ENCODE data around the gene SFMBT2.

Gene SFMBT2

GRCh38 chr10:7377614-7378248 is 33.1 kb downstream of the SFMBT2 start:
- H3K9me3 Mint-ChIP-seq, result no peaks in the 10 kb centered on the region
- H3K36me3 Mint-ChIP-seq (ENCODE audit: low read depth), result peaks cover 63% of the 10 kb centered on the region
- peak overlapping the region; percentile 52 for H3K27ac Mint-ChIP-seq
- ATAC-seq, result peak; percentile 51
- no peak overlapping the region for H3K4me3 Mint-ChIP-seq
- H3K4me1 Mint-ChIP-seq, result peaks cover 31% of the 10 kb centered on the region
- DNase-seq, result no peak
- no peaks in the 10 kb centered on the region for H3K27me3 Mint-ChIP-seq

- Mint-ChIP-seq H3K4me1 (peaks cover 23% of the 10 kb centered on the region), H3K27ac (no peak overlapping the region), H3K27me3 (no peaks in the 10 kb centered on the region), H3K36me3 (ENCODE audit: low read depth) (peaks cover 64% of the 10 kb centered on the region), H3K4me3 (no peak overlapping the region), H3K9me3 (no peaks in the 10 kb centered on the region)
- DNase-seq, result no peak
- ATAC-seq, result no peak
Observed at GRCh38 chr10:7374795-7375194, 36.0 kb downstream of the SFMBT2 start.

- DNase-seq (no peak), ATAC-seq (no peak)
- Mint-ChIP-seq H3K4me3 (no peak overlapping the region), H3K27ac (peak overlapping the region; percentile 65), H3K4me1 (peaks cover 12% of the 10 kb centered on the region), H3K36me3 (ENCODE audit: low read depth) (peaks cover 60% of the 10 kb centered on the region), H3K27me3 (no peaks in the 10 kb centered on the region), H3K9me3 (no peaks in the 10 kb centered on the region)
Observed at GRCh38 chr10:7373039-7373438, 37.8 kb downstream of the SFMBT2 start.

GRCh38 chr10:7372504-7372903 is 38.3 kb downstream of the SFMBT2 start:
- H3K9me3 Mint-ChIP-seq, result no peaks in the 10 kb centered on the region
- H3K4me3 Mint-ChIP-seq, result no peak overlapping the region
- H3K27me3 Mint-ChIP-seq, result no peaks in the 10 kb centered on the region
- ATAC-seq, result no peak
- peak overlapping the region; percentile 65 for H3K27ac Mint-ChIP-seq
- H3K36me3 Mint-ChIP-seq (ENCODE audit: low read depth), result peaks cover 59% of the 10 kb centered on the region
- no peak for DNase-seq
- peaks cover 7% of the 10 kb centered on the region for H3K4me1 Mint-ChIP-seq

GRCh38 chr10:7370511-7370910 is 40.3 kb downstream of the SFMBT2 start:
- ATAC-seq (no peak), DNase-seq (no peak)
- Mint-ChIP-seq H3K27ac (no peak overlapping the region), H3K27me3 (no peaks in the 10 kb centered on the region), H3K36me3 (ENCODE audit: low read depth) (peaks cover 73% of the 10 kb centered on the region), H3K9me3 (no peaks in the 10 kb centered on the region), H3K4me1 (peaks cover 8% of the 10 kb centered on the region), H3K4me3 (no peak overlapping the region)

- ATAC-seq, result no peak
- DNase-seq, result no peak
- Mint-ChIP-seq H3K4me1 (peaks cover 26% of the 10 kb centered on the region), H3K4me3 (no peak overlapping the region), H3K36me3 (ENCODE audit: low read depth) (peaks cover 81% of the 10 kb centered on the region), H3K27ac (peak overlapping the region; percentile 46), H3K9me3 (peaks cover 7% of the 10 kb centered on the region), H3K27me3 (no peaks in the 10 kb centered on the region)
Observed at GRCh38 chr10:7365027-7365745, 45.6 kb downstream of the SFMBT2 start.

- ATAC-seq (peak; percentile 66), DNase-seq (no peak)
- H3K9me3 Mint-ChIP-seq, result peaks cover 7% of the 10 kb centered on the region
- peaks cover 84% of the 10 kb centered on the region for H3K36me3 Mint-ChIP-seq (ENCODE audit: low read depth)
- peaks cover 23% of the 10 kb centered on the region for H3K4me1 Mint-ChIP-seq
- no peak overlapping the region for H3K4me3 Mint-ChIP-seq
- H3K27me3 Mint-ChIP-seq, result no peaks in the 10 kb centered on the region
- H3K27ac Mint-ChIP-seq, result peak overlapping the region; percentile 46
Observed at GRCh38 chr10:7364474-7364873, 46.4 kb downstream of the SFMBT2 start.

- Mint-ChIP-seq H3K36me3 (ENCODE audit: low read depth) (peaks cover 91% of the 10 kb centered on the region), H3K27ac (peak overlapping the region; percentile 46), H3K4me1 (peaks cover 23% of the 10 kb centered on the region), H3K9me3 (peaks cover 9% of the 10 kb centered on the region), H3K4me3 (no peak overlapping the region), H3K27me3 (no peaks in the 10 kb centered on the region)
- DNase-seq (no peak), ATAC-seq (no peak)
Observed at GRCh38 chr10:7363700-7364099, 47.1 kb downstream of the SFMBT2 start.

GRCh38 chr10:7362471-7362870 is 48.4 kb downstream of the SFMBT2 start:
- DNase-seq (no peak), ATAC-seq (no peak)
- peaks cover 13% of the 10 kb centered on the region for H3K9me3 Mint-ChIP-seq
- H3K27me3 Mint-ChIP-seq, result no peaks in the 10 kb centered on the region
- H3K27ac Mint-ChIP-seq, result no peak overlapping the region
- H3K4me3 Mint-ChIP-seq, result no peak overlapping the region
- H3K36me3 Mint-ChIP-seq (ENCODE audit: low read depth), result peaks cover 90% of the 10 kb centered on the region
- H3K4me1 Mint-ChIP-seq, result peaks cover 23% of the 10 kb centered on the region

- H3K36me3 Mint-ChIP-seq (ENCODE audit: low read depth), result peaks cover 86% of the 10 kb centered on the region
- no peak overlapping the region for H3K27ac Mint-ChIP-seq
- DNase-seq, result no peak
- ATAC-seq, result no peak
- H3K4me3 Mint-ChIP-seq, result no peak overlapping the region
- H3K4me1 Mint-ChIP-seq, result peaks cover 27% of the 10 kb centered on the region
- H3K27me3 Mint-ChIP-seq, result no peaks in the 10 kb centered on the region
- peaks cover 13% of the 10 kb centered on the region for H3K9me3 Mint-ChIP-seq
Observed at GRCh38 chr10:7361316-7361715, 49.5 kb downstream of the SFMBT2 start.

GRCh38 chr10:7359954-7360353 is 50.9 kb downstream of the SFMBT2 start:
- H3K9me3 Mint-ChIP-seq, result peaks cover 13% of the 10 kb centered on the region
- H3K27ac Mint-ChIP-seq, result no peak overlapping the region
- DNase-seq (no peak), ATAC-seq (no peak)
- H3K27me3 Mint-ChIP-seq, result no peaks in the 10 kb centered on the region
- H3K4me1 Mint-ChIP-seq, result peaks cover 27% of the 10 kb centered on the region
- H3K36me3 Mint-ChIP-seq (ENCODE audit: low read depth), result peaks cover 74% of the 10 kb centered on the region
- no peak overlapping the region for H3K4me3 Mint-ChIP-seq

GRCh38 chr10:7359356-7359755 is 51.5 kb downstream of the SFMBT2 start:
- no peak overlapping the region for H3K27ac Mint-ChIP-seq
- peaks cover 27% of the 10 kb centered on the region for H3K4me1 Mint-ChIP-seq
- H3K27me3 Mint-ChIP-seq, result no peaks in the 10 kb centered on the region
- DNase-seq (no peak), ATAC-seq (no peak)
- no peak overlapping the region for H3K4me3 Mint-ChIP-seq
- peaks cover 13% of the 10 kb centered on the region for H3K9me3 Mint-ChIP-seq
- peaks cover 68% of the 10 kb centered on the region for H3K36me3 Mint-ChIP-seq (ENCODE audit: low read depth)

GRCh38 chr10:7357193-7357592 is 53.6 kb downstream of the SFMBT2 start:
- peaks cover 49% of the 10 kb centered on the region for H3K36me3 Mint-ChIP-seq (ENCODE audit: low read depth)
- DNase-seq (no peak), ATAC-seq (no peak)
- H3K4me1 Mint-ChIP-seq, result peaks cover 22% of the 10 kb centered on the region
- peaks cover 6% of the 10 kb centered on the region for H3K9me3 Mint-ChIP-seq
- no peak overlapping the region for H3K4me3 Mint-ChIP-seq
- H3K27ac Mint-ChIP-seq, result no peak overlapping the region
- no peaks in the 10 kb centered on the region for H3K27me3 Mint-ChIP-seq

GRCh38 chr10:7354330-7355047 is 56.3 kb downstream of the SFMBT2 start:
- Mint-ChIP-seq H3K4me1 (peaks cover 25% of the 10 kb centered on the region), H3K27ac (peak overlapping the region; percentile 53), H3K27me3 (no peaks in the 10 kb centered on the region), H3K9me3 (peaks cover 6% of the 10 kb centered on the region), H3K36me3 (ENCODE audit: low read depth) (peaks cover 51% of the 10 kb centered on the region), H3K4me3 (no peak overlapping the region)
- DNase-seq (no peak), ATAC-seq (peak; percentile 66)

- Mint-ChIP-seq H3K9me3 (no peaks in the 10 kb centered on the region), H3K4me3 (no peak overlapping the region), H3K27ac (no peak overlapping the region), H3K27me3 (no peaks in the 10 kb centered on the region), H3K4me1 (peaks cover 27% of the 10 kb centered on the region), H3K36me3 (ENCODE audit: low read depth) (peaks cover 40% of the 10 kb centered on the region)
- ATAC-seq (no peak), DNase-seq (no peak)
Observed at GRCh38 chr10:7351894-7352293, 58.9 kb downstream of the SFMBT2 start.
